IgD-negative memory B cell (primary cell): ENCODE data around the gene HMCN2. TPM values are rescaled to one million over a fixed set of nuclear protein-coding genes. Genes with fewer than 3 reads are reported as not detected.
A peak's percentile ranks its signal among the peaks of the same experiment; 100 is the strongest.

Source experiments
- H3K27ac Mint-ChIP-seq, 3 donors: one replicate each; pipeline ENCODE4 v1.8.0; 2020 to 2022; ENCODE audit warnings: mild to moderate bottlenecking in 3 of 3, mixed read lengths in 3 of 3, moderate library complexity in 1 of 3
- H3K27me3 Mint-ChIP-seq: one replicate; pipeline ENCODE4 v1.8.0; 2021; ENCODE audit warnings: mixed read lengths
- H3K36me3 Mint-ChIP-seq: one replicate; pipeline ENCODE4 v1.8.0; 2020; ENCODE audit warnings: mild to moderate bottlenecking, mixed read lengths
- H3K4me1 Mint-ChIP-seq, 3 donors: one replicate each; pipeline ENCODE4 v1.8.0; 2020 to 2022; ENCODE audit warnings: mixed read lengths in 3 of 3, mild to moderate bottlenecking in 1 of 3
- H3K4me3 Mint-ChIP-seq, 4 donors: one replicate each; pipeline ENCODE4 v1.8.0; 2020 to 2022; ENCODE audit warnings: mild to moderate bottlenecking in 4 of 4, mixed read lengths in 4 of 4, moderate library complexity in 3 of 4
- H3K9me3 Mint-ChIP-seq, 3 donors: one replicate each; pipeline ENCODE4 v1.8.0; 2020 to 2021; ENCODE audit warnings: mixed read lengths in 3 of 3, mild to moderate bottlenecking in 1 of 3
- polyA plus RNA-seq: library from polyadenylated mRNA; unstranded; fragments of 300-500 nt; fragmentation: Illumina TruSeq; gene quantifications from one replicate; pipeline ENCODE4 v1.2.3, GENCODE V29; 2021

HMCN2 gene, protein sequence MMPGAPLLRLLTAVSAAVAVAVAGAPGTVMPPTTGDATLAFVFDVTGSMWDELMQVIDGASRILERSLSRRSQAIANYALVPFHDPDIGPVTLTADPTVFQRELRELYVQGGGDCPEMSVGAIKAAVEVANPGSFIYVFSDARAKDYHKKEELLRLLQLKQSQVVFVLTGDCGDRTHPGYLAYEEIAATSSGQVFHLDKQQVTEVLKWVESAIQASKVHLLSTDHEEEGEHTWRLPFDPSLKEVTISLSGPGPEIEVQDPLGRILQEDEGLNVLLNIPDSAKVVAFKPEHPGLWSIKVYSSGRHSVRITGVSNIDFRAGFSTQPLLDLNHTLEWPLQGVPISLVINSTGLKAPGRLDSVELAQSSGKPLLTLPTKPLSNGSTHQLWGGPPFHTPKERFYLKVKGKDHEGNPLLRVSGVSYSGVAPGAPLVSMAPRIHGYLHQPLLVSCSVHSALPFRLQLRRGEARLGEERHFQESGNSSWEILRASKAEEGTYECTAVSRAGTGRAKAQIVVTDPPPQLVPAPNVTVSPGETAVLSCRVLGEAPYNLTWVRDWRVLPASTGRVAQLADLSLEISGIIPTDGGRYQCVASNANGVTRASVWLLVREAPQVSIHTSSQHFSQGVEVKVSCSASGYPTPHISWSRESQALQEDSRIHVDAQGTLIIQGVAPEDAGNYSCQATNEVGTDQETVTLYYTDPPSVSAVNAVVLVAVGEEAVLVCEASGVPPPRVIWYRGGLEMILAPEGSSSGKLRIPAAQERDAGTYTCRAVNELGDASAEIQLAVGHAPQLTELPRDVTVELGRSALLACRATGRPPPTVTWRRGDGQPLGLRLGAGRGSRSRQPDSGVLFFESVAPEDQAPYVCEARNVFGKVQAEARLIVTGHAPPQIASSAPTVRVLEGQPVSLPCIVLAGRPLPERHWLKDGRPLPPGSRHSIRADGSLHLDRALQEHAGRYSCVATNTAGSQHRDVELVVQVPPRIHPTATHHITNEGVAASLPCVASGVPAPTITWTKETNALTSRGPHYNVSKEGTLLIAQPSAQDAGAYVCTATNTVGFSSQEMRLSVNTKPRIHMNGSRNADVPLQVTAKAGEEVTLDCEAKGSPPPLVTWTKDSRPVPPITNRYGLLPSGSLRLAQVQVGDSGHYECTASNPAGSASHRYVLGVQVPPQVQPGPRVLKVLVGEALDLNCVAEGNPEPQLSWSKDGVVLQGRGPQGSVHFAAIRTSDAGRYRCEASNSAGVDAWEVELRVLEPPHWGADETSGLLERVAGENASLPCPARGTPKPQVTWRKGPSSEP (N-terminal part only)
- polyA plus RNA-seq, result not detected

DNA sequence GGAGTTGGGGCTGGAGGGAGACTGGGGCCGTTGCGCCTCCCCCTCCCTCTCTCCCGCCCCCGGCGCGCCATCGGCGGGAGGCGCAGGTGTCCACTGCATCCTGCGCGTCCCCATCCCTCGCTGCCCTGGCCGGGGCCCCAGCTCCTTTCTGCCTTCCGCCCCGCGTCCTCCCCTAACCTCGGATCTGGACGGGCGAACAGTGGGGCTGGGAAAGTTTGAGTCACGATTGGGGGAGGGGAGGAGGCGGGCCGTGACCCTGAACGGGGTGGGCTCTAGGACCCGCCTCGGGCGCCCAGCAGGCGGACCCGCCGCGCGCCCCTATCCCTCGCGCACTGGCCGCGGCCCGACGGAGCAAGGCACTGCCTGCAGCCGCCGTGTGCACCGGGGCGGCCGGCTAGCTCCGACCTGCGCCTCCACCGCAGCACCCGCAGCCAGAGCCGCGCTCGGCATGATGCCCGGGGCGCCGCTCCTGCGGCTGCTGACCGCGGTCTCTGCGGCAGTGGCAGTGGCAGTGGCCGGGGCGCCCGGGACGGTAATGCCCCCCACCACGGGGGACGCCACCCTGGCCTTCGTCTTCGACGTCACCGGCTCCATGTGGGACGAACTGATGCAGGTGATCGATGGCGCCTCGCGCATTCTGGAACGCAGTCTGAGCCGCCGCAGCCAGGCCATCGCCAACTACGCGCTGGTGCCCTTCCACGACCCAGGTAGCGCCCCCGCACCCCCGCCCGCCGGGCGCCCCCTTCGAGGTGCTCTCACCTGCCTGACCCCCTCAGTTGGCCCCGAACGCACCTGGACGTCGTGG lies at the start of gene HMCN2:
HMCN2 (plus strand) TSS at position 330 of the 805 bp plus-strand sequence; CDS start at position 449, 119 bp downstream.
- H3K9me3 Mint-ChIP-seq, result no peaks in the 10 kb centered on the region
- no peaks in the 10 kb centered on the region for H3K36me3 Mint-ChIP-seq
- peak within 1 kb of the TSS in 2 of 4 donors; percentile 47 to 63 for H3K4me3 Mint-ChIP-seq
- H3K27ac Mint-ChIP-seq, result peak within 1 kb of the TSS in 1 of 3 donors; percentile 11
- H3K27me3 Mint-ChIP-seq, result peaks cover 65% of the 10 kb centered on the region
- H3K4me1 Mint-ChIP-seq, result peaks cover 0 to 11% (median 3%) of the 10 kb centered on the region in 3 donors

DNA sequence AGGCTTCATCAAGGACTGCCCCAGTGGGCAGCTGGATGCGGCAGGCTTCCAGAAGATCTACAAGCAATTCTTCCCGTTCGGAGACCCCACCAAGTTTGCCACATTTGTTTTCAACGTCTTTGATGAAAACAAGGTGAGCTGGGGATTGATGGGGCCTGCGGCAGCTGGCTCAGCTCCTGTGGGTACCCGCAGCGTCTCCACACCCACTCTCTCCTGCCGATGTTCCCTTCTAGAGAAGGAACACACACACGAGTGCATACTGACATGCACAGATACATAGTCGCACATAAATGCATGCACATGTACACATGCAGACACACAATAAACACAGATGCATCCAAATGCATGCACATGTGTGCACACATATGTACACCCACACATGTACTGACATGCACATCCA lies 47.7 kb upstream of the HMCN2 start:
- Mint-ChIP-seq H3K9me3 (no peaks in the 10 kb centered on the region), H3K36me3 (peaks cover 1% of the 10 kb centered on the region)

GRCh38 chr9:130219661-130220096 lies 45.9 kb upstream of the HMCN2 start:
- H3K9me3 Mint-ChIP-seq, result no peaks in the 10 kb centered on the region
- H3K27me3 Mint-ChIP-seq, result peaks cover 2% of the 10 kb centered on the region
- peaks cover 0 to 2% (median 0%) of the 10 kb centered on the region in 3 donors for H3K4me1 Mint-ChIP-seq
- no peak overlapping the region for H3K4me3 Mint-ChIP-seq
- H3K36me3 Mint-ChIP-seq, result no peaks in the 10 kb centered on the region
- peak overlapping the region in 1 of 3 donors; percentile 60 for H3K27ac Mint-ChIP-seq

More for the DNA sequence above, 47.7 kb upstream of the HMCN2 start:
- H3K4me1 Mint-ChIP-seq, result peaks cover 0 to 2% (median 0%) of the 10 kb centered on the region in 3 donors
- H3K4me3 Mint-ChIP-seq, result no peak overlapping the region
- peaks cover 2% of the 10 kb centered on the region for H3K27me3 Mint-ChIP-seq
- no peak overlapping the region for H3K27ac Mint-ChIP-seq

GRCh38 chr9:130220352-130220751 lies 45.2 kb upstream of the HMCN2 start:
- no peaks in the 10 kb centered on the region for H3K36me3 Mint-ChIP-seq
- H3K27me3 Mint-ChIP-seq, result peaks cover 2% of the 10 kb centered on the region
- peak overlapping the region in 1 of 3 donors; percentile 60 for H3K27ac Mint-ChIP-seq
- no peaks in the 10 kb centered on the region for H3K9me3 Mint-ChIP-seq
- no peak overlapping the region for H3K4me3 Mint-ChIP-seq
- H3K4me1 Mint-ChIP-seq, result peaks cover 0 to 2% (median 0%) of the 10 kb centered on the region in 3 donors

DNA sequence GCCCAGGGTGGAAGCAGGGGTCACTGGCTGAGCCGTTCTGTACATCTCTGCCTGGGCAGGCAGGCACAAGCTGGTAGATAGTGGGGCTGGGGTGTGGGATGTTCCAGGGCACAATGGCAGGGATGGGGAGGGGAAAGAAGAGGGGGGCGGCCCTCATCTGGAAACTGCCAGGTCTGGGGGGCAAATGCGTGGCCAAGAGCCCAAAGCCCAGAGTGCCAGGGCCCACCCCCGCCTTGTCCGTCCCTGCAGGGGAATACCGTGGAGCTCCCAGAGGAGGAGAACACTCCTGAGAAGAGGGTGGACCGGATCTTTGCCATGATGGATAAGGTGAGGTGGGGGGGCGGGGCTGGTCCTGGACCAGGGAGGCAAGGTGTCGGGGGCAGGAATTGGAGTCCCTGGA lies 42.7 kb upstream of the HMCN2 start:
- Mint-ChIP-seq H3K36me3 (no peaks in the 10 kb centered on the region), H3K27me3 (peaks cover 2% of the 10 kb centered on the region), H3K4me3 (no peak overlapping the region), H3K4me1 (peaks cover 0 to 2% (median 0%) of the 10 kb centered on the region in 3 donors), H3K9me3 (peaks cover 3 to 7% (median 4%) of the 10 kb centered on the region in 3 donors), H3K27ac (no peak overlapping the region)

DNA sequence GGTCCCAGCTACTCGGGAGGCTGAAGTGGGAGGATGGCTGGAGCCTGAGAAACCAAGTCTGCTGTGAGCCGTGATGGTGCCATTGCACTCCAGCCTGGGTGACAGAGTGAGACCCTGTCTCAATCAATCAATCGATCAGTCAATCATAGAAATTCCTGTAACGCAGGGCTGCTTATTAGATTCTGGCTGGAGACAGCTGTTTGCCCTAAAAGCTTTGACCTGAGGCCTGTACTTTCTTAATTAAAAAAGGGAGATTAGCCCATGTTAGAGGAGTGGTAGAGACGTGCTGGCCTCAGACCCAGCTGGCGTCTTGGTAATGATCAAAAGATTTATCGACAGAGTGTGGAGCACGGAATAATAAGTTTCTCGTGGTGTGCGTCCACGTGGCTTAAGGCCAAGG lies 40.5 kb upstream of the HMCN2 start:
- Mint-ChIP-seq H3K27ac (no peak overlapping the region), H3K4me1 (peaks cover 0 to 2% (median 0%) of the 10 kb centered on the region in 3 donors), H3K36me3 (no peaks in the 10 kb centered on the region), H3K27me3 (peaks cover 2% of the 10 kb centered on the region), H3K9me3 (peaks cover 3 to 7% (median 4%) of the 10 kb centered on the region in 3 donors), H3K4me3 (no peak overlapping the region)

DNA sequence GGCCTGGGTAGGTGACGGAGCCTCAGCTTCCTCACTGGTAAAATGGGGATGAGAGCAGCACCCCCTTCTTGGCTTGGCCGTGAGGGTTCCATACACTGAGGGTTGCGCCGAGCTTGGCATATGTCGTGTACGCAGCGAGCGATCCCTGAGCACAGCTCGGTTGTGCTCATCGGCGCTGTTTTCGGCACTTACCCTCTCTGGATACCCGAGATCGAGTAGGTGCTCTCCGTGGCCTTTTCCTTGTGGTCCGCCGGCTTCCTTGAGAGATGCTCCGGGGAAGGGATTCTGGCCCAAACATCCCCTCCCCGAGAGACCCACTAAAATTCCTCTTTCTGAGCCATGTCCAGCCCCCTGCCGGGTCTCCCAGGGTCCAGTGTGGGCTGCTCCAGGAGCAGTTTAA lies 40.0 kb upstream of the HMCN2 start:
- H3K4me3 Mint-ChIP-seq, result no peak overlapping the region
- H3K4me1 Mint-ChIP-seq, result no peaks in the 10 kb centered on the region
- H3K27ac Mint-ChIP-seq, result peak overlapping the region in 1 of 3 donors; percentile 31

DNA sequence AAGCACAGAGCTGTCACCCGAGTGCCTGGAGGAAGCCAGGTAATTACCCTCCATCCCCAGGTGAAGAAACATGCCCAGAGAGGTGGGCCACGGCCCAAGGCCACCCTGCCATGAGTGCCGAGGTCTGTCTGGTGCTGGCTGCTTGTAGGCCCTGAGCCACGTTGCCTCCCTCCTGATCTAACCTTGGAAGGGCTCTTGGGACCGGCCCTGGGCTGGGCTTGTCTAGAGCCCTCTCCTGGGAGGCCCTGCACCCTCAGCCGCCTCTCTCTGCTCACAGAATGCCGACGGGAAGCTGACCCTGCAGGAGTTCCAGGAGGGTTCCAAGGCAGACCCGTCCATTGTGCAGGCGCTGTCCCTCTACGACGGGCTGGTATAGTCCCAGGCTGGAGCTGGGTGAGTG lies 39.4 kb upstream of the HMCN2 start:
- Mint-ChIP-seq H3K27me3 (peaks cover 2% of the 10 kb centered on the region), H3K9me3 (peaks cover 3 to 7% (median 4%) of the 10 kb centered on the region in 3 donors)

More for the DNA sequence above, 40.0 kb upstream of the HMCN2 start:
- H3K9me3 Mint-ChIP-seq, result peaks cover 3 to 7% (median 4%) of the 10 kb centered on the region in 3 donors
- peaks cover 2% of the 10 kb centered on the region for H3K27me3 Mint-ChIP-seq
- no peaks in the 10 kb centered on the region for H3K36me3 Mint-ChIP-seq

DNA sequence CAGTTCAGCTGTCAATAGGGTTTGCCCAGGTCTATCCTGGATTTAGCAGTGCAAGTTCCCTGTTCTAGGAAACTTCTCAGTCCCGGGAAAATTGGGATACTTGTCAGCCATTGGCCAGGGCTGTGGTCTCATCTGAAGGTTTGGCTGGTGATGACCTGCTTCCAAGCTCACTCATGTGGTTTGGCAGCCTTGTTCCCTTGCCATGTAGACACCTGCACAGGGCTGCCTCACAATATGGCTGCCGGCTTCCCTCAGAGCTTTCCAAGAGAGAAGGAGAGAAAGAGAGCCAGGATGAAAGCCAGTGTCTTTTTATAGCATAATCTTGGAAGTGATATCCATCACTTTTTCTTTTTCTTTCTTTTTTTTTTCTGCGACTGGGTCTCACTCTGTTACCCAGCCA lies 37.7 kb upstream of the HMCN2 start:
- Mint-ChIP-seq H3K36me3 (no peaks in the 10 kb centered on the region), H3K27me3 (peaks cover 1% of the 10 kb centered on the region), H3K27ac (no peak overlapping the region), H3K4me1 (no peaks in the 10 kb centered on the region), H3K4me3 (no peak overlapping the region), H3K9me3 (peaks cover 3 to 7% (median 4%) of the 10 kb centered on the region in 3 donors)

More for the DNA sequence above, 39.4 kb upstream of the HMCN2 start:
- H3K27ac Mint-ChIP-seq, result peak overlapping the region in 1 of 3 donors; percentile 31
- H3K4me3 Mint-ChIP-seq, result no peak overlapping the region
- H3K36me3 Mint-ChIP-seq, result no peaks in the 10 kb centered on the region
- H3K4me1 Mint-ChIP-seq, result no peaks in the 10 kb centered on the region

DNA sequence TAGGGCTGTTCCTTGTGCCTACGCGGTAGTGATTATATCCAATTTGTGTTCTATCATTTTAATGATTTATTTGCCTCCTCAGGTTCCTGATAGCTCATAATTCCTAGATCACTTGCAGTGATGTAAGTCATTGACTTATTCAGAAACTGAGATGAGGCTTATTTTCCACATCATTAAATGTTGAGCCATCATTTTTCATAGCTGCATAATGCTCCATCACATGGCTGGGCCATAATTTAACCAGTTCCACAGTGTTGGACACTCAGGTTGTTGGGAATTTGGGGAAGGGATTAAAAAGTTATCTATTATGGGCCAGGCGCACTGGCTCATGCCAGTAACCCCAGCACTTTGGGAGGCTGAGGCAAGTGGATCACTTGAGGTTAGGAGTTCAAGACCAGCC lies 35.8 kb upstream of the HMCN2 start:
- no peak overlapping the region for H3K4me3 Mint-ChIP-seq
- H3K4me1 Mint-ChIP-seq, result no peaks in the 10 kb centered on the region
- H3K36me3 Mint-ChIP-seq, result no peaks in the 10 kb centered on the region
- H3K27me3 Mint-ChIP-seq, result peaks cover 3% of the 10 kb centered on the region
- peaks cover 3 to 7% (median 4%) of the 10 kb centered on the region in 3 donors for H3K9me3 Mint-ChIP-seq
- no peak overlapping the region for H3K27ac Mint-ChIP-seq

- peaks cover 3 to 7% (median 4%) of the 10 kb centered on the region in 3 donors for H3K9me3 Mint-ChIP-seq
- no peak overlapping the region for H3K27ac Mint-ChIP-seq
- H3K4me1 Mint-ChIP-seq, result no peaks in the 10 kb centered on the region
- no peak overlapping the region for H3K4me3 Mint-ChIP-seq
- peaks cover 3% of the 10 kb centered on the region for H3K27me3 Mint-ChIP-seq
- H3K36me3 Mint-ChIP-seq, result no peaks in the 10 kb centered on the region
Observed at GRCh38 chr9:130230631-130231030, 34.9 kb upstream of the HMCN2 start.

- Mint-ChIP-seq H3K9me3 (no peaks in the 10 kb centered on the region), H3K4me3 (no peak overlapping the region), H3K27me3 (peaks cover 4% of the 10 kb centered on the region), H3K36me3 (no peaks in the 10 kb centered on the region), H3K27ac (no peak overlapping the region), H3K4me1 (peaks cover 0 to 3% (median 3%) of the 10 kb centered on the region in 3 donors)
Observed at GRCh38 chr9:130232899-130233586, 32.5 kb upstream of the HMCN2 start.

- Mint-ChIP-seq H3K9me3 (no peaks in the 10 kb centered on the region), H3K36me3 (no peaks in the 10 kb centered on the region), H3K4me1 (peaks cover 0 to 3% (median 3%) of the 10 kb centered on the region in 3 donors), H3K27me3 (peaks cover 4% of the 10 kb centered on the region), H3K4me3 (no peak overlapping the region), H3K27ac (no peak overlapping the region)
Observed at GRCh38 chr9:130233587-130233945, 32.0 kb upstream of the HMCN2 start.
